Measurements from ENCODE around the gene TRANK1.

Gene TRANK1

DNA sequence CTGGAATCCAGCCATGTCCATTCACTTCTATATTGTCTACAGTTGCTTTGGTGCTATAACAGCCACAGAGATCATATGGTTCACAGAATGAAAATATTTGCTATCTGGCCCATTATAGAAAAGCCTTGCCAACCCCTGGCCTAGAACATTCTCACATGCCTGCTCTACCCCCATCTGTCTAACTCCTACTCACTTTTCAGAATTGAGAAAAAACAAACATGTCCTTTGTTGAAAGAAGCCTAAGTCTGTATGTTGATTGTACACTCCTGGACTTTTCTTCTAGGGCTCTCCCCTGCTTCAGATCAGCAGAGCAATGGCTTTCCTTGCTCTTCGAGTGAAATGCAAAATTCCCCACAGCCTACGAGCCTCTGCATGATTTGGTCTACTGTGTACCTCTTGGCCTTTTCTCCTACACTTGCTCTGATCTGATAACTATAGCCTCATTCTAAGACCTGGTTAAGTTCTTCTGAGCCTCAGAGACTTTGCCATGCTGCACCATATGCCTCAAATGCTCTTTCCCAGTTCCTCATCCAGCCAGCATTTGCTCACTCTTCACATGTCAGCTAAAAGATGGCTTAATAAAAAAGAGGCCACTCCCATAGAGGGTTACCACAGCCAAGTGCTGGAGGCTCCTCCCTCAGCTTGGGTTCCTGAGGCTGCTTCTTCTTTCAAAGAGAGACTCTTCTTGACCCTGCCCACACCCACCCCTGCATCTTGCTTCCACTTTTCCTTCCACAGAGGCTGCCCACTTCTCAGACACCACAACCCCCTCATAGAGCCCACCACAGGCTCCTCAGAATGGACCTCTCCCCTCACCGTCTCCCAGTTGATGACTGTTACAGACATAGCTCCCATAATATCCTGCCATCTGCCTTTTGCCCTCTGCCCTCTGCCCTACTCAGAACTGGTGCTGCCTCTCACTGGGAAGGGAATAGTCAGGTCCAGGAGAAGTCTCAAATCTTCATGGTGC, 157.6 kb downstream of the TRANK1 start:
- DNase-seq, result no peak

DNA sequence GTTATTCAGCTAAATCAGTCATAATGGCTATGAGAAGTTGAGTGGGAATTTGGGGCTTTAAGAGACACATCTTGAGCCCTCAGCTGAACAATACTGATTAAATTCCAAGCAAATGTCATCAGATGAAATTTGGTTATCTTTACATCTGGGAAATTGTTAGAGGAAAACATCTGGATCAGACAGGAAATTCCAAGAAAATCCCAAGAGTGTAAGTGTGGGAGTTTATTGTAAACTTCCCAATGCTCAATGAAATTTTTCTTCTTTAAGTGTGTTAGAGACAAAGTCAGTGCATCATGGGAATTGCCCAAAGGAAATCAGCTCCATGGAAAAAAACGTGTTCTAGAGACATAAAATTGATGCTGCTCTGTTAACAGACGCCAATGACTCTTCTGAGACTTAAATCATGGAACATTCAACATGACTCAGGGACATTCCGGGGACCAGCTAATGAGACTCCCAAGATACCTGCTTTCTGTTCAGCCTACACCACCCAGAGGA, 160.7 kb downstream of the TRANK1 start:
- no peak for DNase-seq

DNA sequence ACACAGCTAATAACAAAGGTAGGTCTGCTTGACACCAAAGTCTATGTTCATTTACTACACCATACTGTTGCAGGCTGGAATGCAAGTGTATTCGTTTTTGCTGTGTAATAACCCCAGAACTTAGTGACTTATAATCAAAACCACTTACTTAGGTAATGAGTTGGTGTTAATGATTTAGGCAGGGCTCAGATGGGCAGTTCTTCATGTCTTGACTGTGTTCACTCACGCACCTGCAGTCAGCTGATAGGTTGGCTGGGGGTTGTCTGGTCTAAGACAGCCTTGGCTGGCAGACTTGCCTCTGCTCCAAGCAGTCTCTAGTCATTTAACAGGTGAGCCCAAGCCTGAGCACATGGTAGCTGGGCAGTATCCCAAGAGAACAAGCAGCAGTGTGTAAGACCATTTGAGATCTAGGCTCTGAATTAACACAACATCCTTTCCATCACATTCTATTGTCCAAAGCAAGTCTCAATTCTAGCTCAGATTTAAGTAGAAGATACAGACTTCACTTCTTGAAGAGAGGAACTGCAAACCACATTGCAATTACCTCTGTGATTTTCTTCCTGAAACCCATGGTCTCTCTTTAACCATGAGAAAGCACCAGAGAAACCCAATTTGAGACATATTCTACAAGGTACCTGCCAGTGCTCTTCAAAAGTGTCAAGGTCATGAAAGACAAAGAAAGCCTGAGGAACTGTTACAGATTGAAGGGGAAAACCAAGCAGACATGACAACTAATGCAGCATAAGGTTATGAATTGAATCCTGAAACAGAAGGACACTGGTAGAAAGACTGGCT, 167.2 kb downstream of the TRANK1 start:
- no peak for DNase-seq

Measured in activated naive CD4-positive, alpha-beta T cell (primary cell).